ENCODE data around the gene NPS.

Gene NPS

GRCh38 chr10:127563718-127564553 is 14.8 kb downstream of the NPS start:
- no peak for DNase-seq

GRCh38 chr10:127564644-127565043 is 15.5 kb downstream of the NPS start:
- DNase-seq = no peak

- no peak for DNase-seq
These were observed 16.5 kb downstream of the NPS start for GRCh38 chr10:127565583-127565982.

- DNase-seq = no peak
These were observed 20.1 kb downstream of the NPS start for GRCh38 chr10:127569210-127569609.

GRCh38 chr10:127570036-127570435 is 20.9 kb downstream of the NPS start:
- DNase-seq = no peak

GRCh38 chr10:127571386-127571785 is 22.3 kb downstream of the NPS start:
- DNase-seq = no peak

GRCh38 chr10:127576051-127576450 is 26.9 kb downstream of the NPS start:
- no peak for DNase-seq

GRCh38 chr10:127576740-127577161 is 27.6 kb downstream of the NPS start:
- no peak for DNase-seq

GRCh38 chr10:127577376-127578258 is 28.5 kb downstream of the NPS start:
- peak; percentile 11 for DNase-seq

GRCh38 chr10:127578259-127578960 is 29.3 kb downstream of the NPS start:
- no peak for DNase-seq

- DNase-seq = no peak
These were observed 29.8 kb downstream of the NPS start for GRCh38 chr10:127578961-127579305.

- DNase-seq = no peak
These were observed 30.5 kb downstream of the NPS start for GRCh38 chr10:127579640-127580039.

- DNase-seq = no peak
These were observed 31.7 kb downstream of the NPS start for GRCh38 chr10:127580822-127581221.

GRCh38 chr10:127585519-127586023 is 36.5 kb downstream of the NPS start:
- DNase-seq = no peak

- DNase-seq = no peak
These were observed 38.7 kb downstream of the NPS start for GRCh38 chr10:127587668-127588365.

GRCh38 chr10:127592586-127592985 is 43.5 kb downstream of the NPS start:
- no peak for DNase-seq

GRCh38 chr10:127600479-127600878 is 51.4 kb downstream of the NPS start:
- DNase-seq = no peak
